SU-DHL-6 (cell line): ENCODE results near the gene TNFRSF4.

Experiments used
- H2AFZ ChIP-seq: fragments of 200-600 bp; sonication (generic); 2 replicates; pipeline ENCODE4 v1.6.1; 2014; ENCODE audit warnings: low read depth, mild to moderate bottlenecking, moderate library complexity, mixed read lengths, antibody characterized with exemption, low read length; ENCODE audit not compliant: severe bottlenecking
- H3F3A ChIP-seq: fragments of 200-600 bp; shearing (Covaris generic); 2 replicates; pipeline ENCODE4 v1.6.0; 2016; ENCODE audit warnings: antibody characterized with exemption, mild to moderate bottlenecking; ENCODE audit not compliant: insufficient read depth
- H3K27ac ChIP-seq: fragments of 200-600 bp; sonication (generic); 2 replicates; pipeline ENCODE4 v1.5.1; 2016; ENCODE audit warnings: low read depth, mild to moderate bottlenecking, low read length, moderate library complexity, mixed read lengths
- H3K27me3 ChIP-seq: fragments of 200-600 bp; sonication (generic), shearing (Covaris generic); 2 replicates; pipeline ENCODE4 v1.6.0; 2014; ENCODE audit warnings: mild to moderate bottlenecking, low read length
- H3K36me3 ChIP-seq: fragments of 200-600 bp; sonication (generic); 2 replicates; pipeline ENCODE4 v1.6.1; 2014; ENCODE audit warnings: mild to moderate bottlenecking, low read length, mixed read lengths
- H3K4me2 ChIP-seq: fragments of 300-600, 200-600 bp; shearing (Covaris generic), sonication (generic); 2 replicates; pipeline ENCODE4 v1.6.0; 2014; ENCODE audit warnings: low read length, low read depth, mild to moderate bottlenecking; ENCODE audit not compliant: poor library complexity, severe bottlenecking
- H3K4me3 ChIP-seq: fragments of 200-600 bp; sonication (generic); 2 replicates; pipeline ENCODE4 v1.5.1; 2014; ENCODE audit warnings: antibody characterized with exemption, low read length, mild to moderate bottlenecking, mixed read lengths; ENCODE audit not compliant: insufficient read depth, poor library complexity, severe bottlenecking
- H3K79me2 ChIP-seq: fragments of 200-600 bp; sonication (generic); 2 replicates; pipeline ENCODE4 v1.6.1; 2014; ENCODE audit warnings: mild to moderate bottlenecking, low read length, moderate library complexity; ENCODE audit not compliant: insufficient read depth
- H3K9ac ChIP-seq: fragments of 200-600 bp; sonication (generic); 2 replicates; pipeline ENCODE4 v1.7.0; 2014; ENCODE audit warnings: mild to moderate bottlenecking, low read length
- H3K9me2 ChIP-seq: fragments of 200-600 bp; sonication (generic); replicated peaks from 2 replicates; pipeline ENCODE4 v1.6.1; 2014; ENCODE audit warnings: low read length; ENCODE audit not compliant: insufficient read depth
- H3K9me3 ChIP-seq: fragments of 200-600 bp; sonication (generic); 2 replicates; pipeline ENCODE4 v1.6.1; 2014; ENCODE audit warnings: low read length, mixed read lengths; ENCODE audit not compliant: insufficient read depth
- H4K20me1 ChIP-seq: fragments of 200-600 bp; sonication (generic); 2 replicates; pipeline ENCODE4 v1.6.1; 2014; ENCODE audit warnings: low read depth, mild to moderate bottlenecking, antibody characterized with exemption, low read length, moderate library complexity, mixed read lengths
- CTCF ChIP-seq: fragments of 200-600 bp; sonication (generic); IDR thresholded peaks from one replicate; pipeline ENCODE4 v1.5.1; 2017; ENCODE audit warnings: antibody characterized with exemption, mild to moderate bottlenecking, low read length, moderate library complexity; ENCODE audit not compliant: insufficient read depth, poor library complexity, severe bottlenecking
- EZH2phosphoT487 ChIP-seq: fragments of 200-600 bp; sonication (generic), shearing (Covaris generic); conservative IDR thresholded peaks from 2 replicates; pipeline ENCODE4 v1.6.1; 2018; ENCODE audit warnings: mild to moderate bottlenecking, antibody characterized with exemption, low read length, moderate library complexity, mixed read lengths

TNFRSF4 gene

GRCh38 chr1:1179983-1180861 lies 33.7 kb downstream of the TNFRSF4 start:
- Histone ChIP-seq H3F3A (peaks cover 2% of the 10 kb centered on the region; the same call in 1 of the 2 replicates), H4K20me1 (no peaks in the 10 kb centered on the region), H3K27ac (no peak overlapping the region), H3K4me2 (no peak overlapping the region), H3K9ac (no peak overlapping the region), H3K36me3 (no peaks in the 10 kb centered on the region), H3K9me3 (0 out of 2 replicates have a peak, but pooled peaks cover 3% of the 10 kb centered on the region), H3K4me3 (no peak overlapping the region), H3K27me3 (no peaks in the 10 kb centered on the region), H2AFZ (no peak overlapping the region), H3K79me2 (no peaks in the 10 kb centered on the region), H3K9me2 (no peaks in the 10 kb centered on the region)
- no peak for TF ChIP-seq CTCF
- TF ChIP-seq EZH2phosphoT487 = no peak

- no peak overlapping the region for H3K9ac ChIP-seq
- H3K9me2 ChIP-seq = no peaks in the 10 kb centered on the region
- no peak overlapping the region for H3K27ac ChIP-seq
- H3K4me2 ChIP-seq = no peak overlapping the region
- no peaks in the 10 kb centered on the region for H3K27me3 ChIP-seq
- H3K79me2 ChIP-seq = no peaks in the 10 kb centered on the region
- no peak overlapping the region for H3K4me3 ChIP-seq
- no peak for TF ChIP-seq EZH2phosphoT487
- TF ChIP-seq CTCF = no peak
- no peaks in the 10 kb centered on the region for H3K36me3 ChIP-seq
- H3F3A ChIP-seq = peaks cover 2% of the 10 kb centered on the region; the same call in 1 of the 2 replicates
- H3K9me3 ChIP-seq = 0 out of 2 replicates have a peak, but pooled peaks cover 3% of the 10 kb centered on the region
- H4K20me1 ChIP-seq = no peaks in the 10 kb centered on the region
- no peak overlapping the region for H2AFZ ChIP-seq
Observed at GRCh38 chr1:1179346-1179982, 34.5 kb downstream of the TNFRSF4 start.

GRCh38 chr1:1178794-1179331 lies 35.1 kb downstream of the TNFRSF4 start:
- TF ChIP-seq CTCF (no peak), EZH2phosphoT487 (no peak)
- no peaks in the 10 kb centered on the region for H4K20me1 ChIP-seq
- H2AFZ ChIP-seq = no peak overlapping the region
- H3F3A ChIP-seq = peaks cover 2% of the 10 kb centered on the region; the same call in 1 of the 2 replicates
- no peak overlapping the region for H3K4me2 ChIP-seq
- no peaks in the 10 kb centered on the region for H3K27me3 ChIP-seq
- no peak overlapping the region for H3K9ac ChIP-seq
- H3K9me2 ChIP-seq = no peaks in the 10 kb centered on the region
- H3K36me3 ChIP-seq = no peaks in the 10 kb centered on the region
- H3K9me3 ChIP-seq = 0 out of 2 replicates have a peak, but pooled peaks cover 3% of the 10 kb centered on the region
- H3K4me3 ChIP-seq = no peak overlapping the region
- no peak overlapping the region for H3K27ac ChIP-seq
- H3K79me2 ChIP-seq = no peaks in the 10 kb centered on the region
